KBM-7 (cell line): Measurements from ENCODE around the gene TUBAL3.
A peak's percentile ranks its signal among the peaks of the same experiment; 100 is the strongest.

ENCODE experiments used
- DNase-seq: peaks from one replicate; pipeline ENCODE4 v3.0.0-alpha.2; 2015
- in situ Hi-C: fragments of 300-500 bp; cut with MboI; formaldehyde crosslinking; loops from 2 replicates; pipeline ENCODE4 v1.14.3; 2020; ENCODE audit warnings: low sequenced_read_pairs, low pct_unique_long_range_greater_than_20kb, mixed read lengths

TUBAL3 gene

DNA sequence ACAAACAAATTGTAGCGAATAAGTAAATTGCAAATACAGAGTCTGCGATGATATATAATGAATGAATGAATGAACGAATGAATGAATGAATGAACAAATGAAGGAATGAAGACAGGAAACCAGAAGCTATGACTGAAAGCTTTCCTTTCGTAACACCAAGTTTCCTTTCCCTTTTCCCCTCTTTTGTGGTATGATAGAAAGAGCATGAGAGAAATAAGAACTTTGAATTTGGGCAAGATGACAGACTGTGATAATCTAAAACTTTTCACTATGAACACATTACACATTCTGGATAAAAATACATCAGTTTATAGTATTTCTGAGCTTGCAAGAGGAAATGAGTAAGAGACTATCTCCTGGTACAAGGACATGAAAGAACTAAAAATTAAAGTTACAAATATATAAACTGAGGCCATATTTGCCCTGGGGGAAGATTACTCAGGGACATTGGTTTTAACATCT, 48.3 kb downstream of the TUBAL3 start:
- in situ Hi-C loops, result no loop called here
- DNase-seq, result no peak

DNA sequence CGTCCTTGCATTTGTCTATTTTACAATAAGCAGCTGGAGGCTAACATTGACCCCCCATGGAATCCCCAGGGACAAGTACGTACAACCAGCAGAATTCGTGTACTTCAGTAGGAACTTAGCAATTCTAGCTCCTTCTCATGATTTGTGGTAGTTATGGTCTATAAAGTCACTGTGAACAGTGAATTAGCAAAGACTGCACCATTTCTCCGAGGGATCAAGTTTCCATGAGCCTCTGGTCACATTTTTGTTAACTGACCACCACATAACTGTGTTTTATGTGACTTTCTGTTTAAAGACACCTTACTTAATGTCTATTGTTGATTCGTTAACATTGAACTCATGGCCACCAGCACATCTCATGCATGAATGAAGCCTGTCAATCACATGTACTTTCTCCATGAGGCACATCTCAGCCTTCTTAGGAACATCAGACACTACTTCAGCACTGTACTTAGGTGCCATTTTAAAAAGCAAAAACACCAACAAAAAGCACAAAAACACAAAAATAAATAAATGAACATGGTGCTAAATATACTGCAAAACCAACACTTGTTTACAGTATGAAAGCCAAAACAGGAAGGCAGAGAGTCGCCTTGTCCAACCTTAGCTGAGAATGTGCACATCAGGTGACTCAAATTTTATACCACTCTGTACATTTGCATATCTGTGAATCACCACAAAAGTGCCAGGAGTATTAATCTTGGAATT, 48.9 kb downstream of the TUBAL3 start:
- in situ Hi-C loops, result no loop called here

GRCh38 chr10:5354068-5354467, 50.6 kb downstream of the TUBAL3 start:
- DNase-seq, result no peak
- in situ Hi-C loops, result no loop called here

More for the DNA sequence above, 48.9 kb downstream of the TUBAL3 start:
- DNase-seq, result no peak

DNA sequence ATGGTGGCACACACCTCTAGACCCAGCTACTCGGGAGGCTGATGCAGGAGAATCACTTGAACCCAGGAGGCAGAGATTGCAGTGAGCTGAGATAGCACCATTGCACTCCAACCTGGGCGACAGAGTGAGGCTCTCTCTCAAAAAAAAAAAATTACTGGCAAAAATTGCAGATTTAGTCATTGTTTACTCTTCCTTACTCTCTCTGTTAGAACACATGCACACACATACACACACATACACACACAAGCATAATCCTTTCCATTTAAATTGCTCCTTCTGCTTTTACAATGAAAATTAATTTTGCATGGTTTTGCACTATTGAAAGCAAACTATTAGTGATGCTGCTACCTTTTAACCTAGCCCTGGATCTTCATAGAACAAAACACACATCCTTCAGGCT, 55.3 kb downstream of the TUBAL3 start:
- in situ Hi-C loops, result no loop called here
- no peak for DNase-seq

- DNase-seq, result no peak
- in situ Hi-C loops, result no loop called here
These were observed 57.7 kb downstream of the TUBAL3 start for GRCh38 chr10:5346881-5347280.

GRCh38 chr10:5344746-5345145, 59.9 kb downstream of the TUBAL3 start:
- DNase-seq, result no peak
- in situ Hi-C loops, result no loop called here

DNA sequence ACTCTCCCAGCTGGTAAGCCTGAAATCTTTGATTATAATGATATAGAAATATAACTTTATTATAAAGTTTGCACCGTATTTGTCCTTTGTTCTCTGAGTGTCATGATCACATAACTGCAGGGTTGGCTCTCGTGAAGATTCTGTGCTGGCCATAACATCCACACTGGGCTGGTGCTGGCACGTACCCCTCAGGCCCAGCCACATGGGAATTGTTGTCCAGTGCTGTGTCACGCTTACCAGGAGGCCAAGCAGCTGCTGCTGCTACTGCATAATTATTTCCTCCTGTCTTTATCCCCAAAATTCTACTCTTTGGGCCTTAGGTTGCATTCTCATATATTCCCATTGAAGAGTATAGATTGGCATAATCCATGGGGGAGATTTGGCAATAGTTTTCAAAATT, 60.6 kb downstream of the TUBAL3 start:
- DNase-seq, result no peak
- in situ Hi-C loops, result no loop called here

DNA sequence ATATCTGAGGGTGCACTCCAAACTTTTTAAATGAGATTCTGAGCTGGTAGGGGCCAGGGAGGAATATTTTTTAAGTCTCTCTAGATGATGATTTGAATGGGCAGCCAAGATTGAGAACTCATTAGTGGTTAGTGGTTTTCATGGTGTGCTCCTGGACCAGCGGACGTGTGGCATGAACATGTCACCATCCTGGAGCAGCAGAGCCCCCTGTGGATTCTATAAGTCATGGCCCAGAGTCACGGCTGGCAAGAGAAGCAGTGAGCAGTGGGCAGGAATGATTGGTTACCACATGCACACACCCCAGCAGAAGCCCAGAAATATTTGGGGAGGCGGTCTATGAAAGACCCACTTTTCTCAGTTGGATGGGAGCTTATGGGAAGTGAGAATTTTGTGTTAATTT, 61.1 kb downstream of the TUBAL3 start:
- DNase-seq, result peak; percentile 42
- in situ Hi-C loops, result no loop called here
